SK-N-SH (cell line): ENCODE measurements around the gene SLC2A13.

Experiments
- POLR2AphosphoS5 ChIP-seq: IDR thresholded peaks from 2 replicates; pipeline ENCODE4 v1.6.1; 2012; ENCODE audit warnings: low read depth, low read length
- TF ChIP-seq, protein P1 (sequence below): IDR thresholded peaks from 2 replicates; pipeline ENCODE4 v1.4.0; 2012; ENCODE audit warnings: low read depth, borderline replicate concordance
- TF ChIP-seq, protein P2 (sequence below): fragments of 200-600 bp; sonication (generic); IDR thresholded peaks from 2 replicates; pipeline ENCODE4 v1.6.1; 2017; ENCODE audit warnings: antibody characterized with exemption, mild to moderate bottlenecking, moderate library complexity

DNA sequence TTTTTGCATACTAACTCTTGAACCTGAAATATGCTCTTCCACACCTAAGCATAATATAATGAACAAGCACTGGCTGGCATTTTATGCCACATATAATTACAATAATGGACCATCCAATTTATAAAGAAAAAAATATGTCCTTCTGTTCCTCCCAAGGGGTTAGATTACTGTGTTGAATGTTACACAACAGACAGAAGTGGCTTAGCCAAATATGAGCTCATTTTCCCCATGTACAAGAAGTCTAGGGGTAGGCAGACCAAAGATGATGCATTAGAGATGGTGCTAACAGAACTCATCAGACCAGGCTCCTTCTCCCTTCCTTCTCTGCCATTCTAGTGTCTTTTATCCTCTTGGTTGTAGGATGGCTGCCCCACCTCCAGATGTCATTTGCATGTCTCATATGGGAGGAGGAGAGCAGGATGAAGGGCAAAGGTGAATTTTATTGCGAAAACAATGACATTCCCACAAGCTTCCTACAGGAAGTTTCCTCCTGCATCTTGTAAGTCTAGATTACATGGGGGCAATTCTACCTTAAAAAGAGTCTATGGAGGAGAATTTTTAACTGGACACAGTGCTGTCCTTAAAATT, 43.9 kb upstream of the SLC2A13 start:
- TF ChIP-seq, protein P1, sequence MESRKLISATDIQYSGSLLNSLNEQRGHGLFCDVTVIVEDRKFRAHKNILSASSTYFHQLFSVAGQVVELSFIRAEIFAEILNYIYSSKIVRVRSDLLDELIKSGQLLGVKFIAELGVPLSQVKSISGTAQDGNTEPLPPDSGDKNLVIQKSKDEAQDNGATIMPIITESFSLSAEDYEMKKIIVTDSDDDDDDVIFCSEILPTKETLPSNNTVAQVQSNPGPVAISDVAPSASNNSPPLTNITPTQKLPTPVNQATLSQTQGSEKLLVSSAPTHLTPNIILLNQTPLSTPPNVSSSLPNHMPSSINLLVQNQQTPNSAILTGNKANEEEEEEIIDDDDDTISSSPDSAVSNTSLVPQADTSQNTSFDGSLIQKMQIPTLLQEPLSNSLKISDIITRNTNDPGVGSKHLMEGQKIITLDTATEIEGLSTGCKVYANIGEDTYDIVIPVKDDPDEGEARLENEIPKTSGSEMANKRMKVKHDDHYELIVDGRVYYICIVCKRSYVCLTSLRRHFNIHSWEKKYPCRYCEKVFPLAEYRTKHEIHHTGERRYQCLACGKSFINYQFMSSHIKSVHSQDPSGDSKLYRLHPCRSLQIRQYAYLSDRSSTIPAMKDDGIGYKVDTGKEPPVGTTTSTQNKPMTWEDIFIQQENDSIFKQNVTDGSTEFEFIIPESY, result no peak
- TF ChIP-seq POLR2AphosphoS5, result no peak
- TF ChIP-seq, protein P2, sequence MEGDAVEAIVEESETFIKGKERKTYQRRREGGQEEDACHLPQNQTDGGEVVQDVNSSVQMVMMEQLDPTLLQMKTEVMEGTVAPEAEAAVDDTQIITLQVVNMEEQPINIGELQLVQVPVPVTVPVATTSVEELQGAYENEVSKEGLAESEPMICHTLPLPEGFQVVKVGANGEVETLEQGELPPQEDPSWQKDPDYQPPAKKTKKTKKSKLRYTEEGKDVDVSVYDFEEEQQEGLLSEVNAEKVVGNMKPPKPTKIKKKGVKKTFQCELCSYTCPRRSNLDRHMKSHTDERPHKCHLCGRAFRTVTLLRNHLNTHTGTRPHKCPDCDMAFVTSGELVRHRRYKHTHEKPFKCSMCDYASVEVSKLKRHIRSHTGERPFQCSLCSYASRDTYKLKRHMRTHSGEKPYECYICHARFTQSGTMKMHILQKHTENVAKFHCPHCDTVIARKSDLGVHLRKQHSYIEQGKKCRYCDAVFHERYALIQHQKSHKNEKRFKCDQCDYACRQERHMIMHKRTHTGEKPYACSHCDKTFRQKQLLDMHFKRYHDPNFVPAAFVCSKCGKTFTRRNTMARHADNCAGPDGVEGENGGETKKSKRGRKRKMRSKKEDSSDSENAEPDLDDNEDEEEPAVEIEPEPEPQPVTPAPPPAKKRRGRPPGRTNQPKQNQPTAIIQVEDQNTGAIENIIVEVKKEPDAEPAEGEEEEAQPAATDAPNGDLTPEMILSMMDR, result no peak
